GM21360 (cell line): ENCODE measurements around the gene SLC22A13.
"Not testable (repeated sequence)": the region's sequence is repeated elsewhere in the genome, so short reads cannot be mapped to it uniquely, and the experiment has no call there.

ENCODE experiments used
- ATAC-seq: cut with Tn5 transposase; IDR thresholded peaks from one replicate; pipeline ENCODE4 v1.9.1; 2021; ENCODE audit warnings: mild to moderate bottlenecking, moderate library complexity; ENCODE audit not compliant: unreplicated experiment

SLC22A13 gene

GRCh38 chr3:38260474-38260873, 5.1 kb upstream of the SLC22A13 start:
- ATAC-seq = no peak

- ATAC-seq = no peak
Measured at GRCh38 chr3:38264353-38264771, 1.2 kb upstream of the SLC22A13 start.

GRCh38 chr3:38264779-38265178, 833 bp upstream of the SLC22A13 start:
- no peak for ATAC-seq

GRCh38 chr3:38266810-38267209, 1.2 kb downstream of the SLC22A13 start:
- ATAC-seq = no peak

- no peak for ATAC-seq
Measured at GRCh38 chr3:38267662-38268061, 2.0 kb downstream of the SLC22A13 start.

- no peak for ATAC-seq
Measured at GRCh38 chr3:38268087-38268486, 2.5 kb downstream of the SLC22A13 start.

GRCh38 chr3:38268522-38268921, 2.9 kb downstream of the SLC22A13 start:
- no peak for ATAC-seq

- no peak for ATAC-seq
Measured at GRCh38 chr3:38270606-38271005, 5.0 kb downstream of the SLC22A13 start.

GRCh38 chr3:38271553-38271952, 5.9 kb downstream of the SLC22A13 start:
- no peak for ATAC-seq

GRCh38 chr3:38274864-38275649, 9.4 kb downstream of the SLC22A13 start:
- ATAC-seq = no peak

- ATAC-seq = no peak
Measured at GRCh38 chr3:38275658-38276057, 10.0 kb downstream of the SLC22A13 start.

GRCh38 chr3:38276081-38276916, 10.7 kb downstream of the SLC22A13 start:
- no peak for ATAC-seq

GRCh38 chr3:38276917-38277630, 11.5 kb downstream of the SLC22A13 start:
- ATAC-seq = no peak

- no peak for ATAC-seq
Measured at GRCh38 chr3:38278841-38279240, 13.2 kb downstream of the SLC22A13 start.

- no peak for ATAC-seq
Measured at GRCh38 chr3:38281895-38282686, 16.5 kb downstream of the SLC22A13 start, which contains the start of gene SLC22A14. Gene SLC22A14, plus strand, starts transcription at chr3:38282294. Its CDS starts 23,733 bp downstream, at chr3:38306027.

- ATAC-seq = no peak
Measured at GRCh38 chr3:38283810-38284755, 18.5 kb downstream of the SLC22A13 start.

GRCh38 chr3:38284756-38285150, 19.1 kb downstream of the SLC22A13 start:
- no peak for ATAC-seq

- not testable (repeated sequence) for ATAC-seq
Measured at GRCh38 chr3:38289286-38290217, 23.9 kb downstream of the SLC22A13 start.
